Osteoblast (primary cell): ENCODE results near the gene MYH7B. TPM values are rescaled to one million over a fixed set of nuclear protein-coding genes. Genes with fewer than 3 reads are reported as not detected.

ENCODE experiments used
- DNase-seq: peaks from one replicate; pipeline ENCODE4 v3.0.0; 2011; ENCODE audit warnings: low spot score, mixed read lengths; ENCODE audit not compliant: insufficient read length; ENCODE audit errors: missing footprints
- H2AFZ ChIP-seq: 2 replicates; pipeline ENCODE4 v1.6.0; 2011; ENCODE audit warnings: mild to moderate bottlenecking, low read length
- H3K27ac ChIP-seq: 2 replicates; pipeline ENCODE4 v1.5.1; 2011; ENCODE audit warnings: mild to moderate bottlenecking, low read depth, low read length, moderate library complexity
- H3K27me3 ChIP-seq: 2 replicates; pipeline ENCODE4 v1.6.0; 2012; ENCODE audit warnings: mild to moderate bottlenecking, control low read depth, inconsistent platforms, low read length, moderate library complexity; ENCODE audit not compliant: insufficient read depth
- H3K36me3 ChIP-seq: 2 replicates; pipeline ENCODE4 v1.5.1; 2011; ENCODE audit warnings: mild to moderate bottlenecking, low read length, control low read depth, moderate library complexity; ENCODE audit not compliant: insufficient read depth
- H3K4me1 ChIP-seq: 2 replicates; pipeline ENCODE4 v1.5.1; 2011; ENCODE audit warnings: mild to moderate bottlenecking, low read length, control low read depth, moderate library complexity; ENCODE audit not compliant: insufficient read depth
- H3K4me2 ChIP-seq: 2 replicates; pipeline ENCODE4 v1.6.0; 2011; ENCODE audit warnings: mild to moderate bottlenecking, low read length; ENCODE audit not compliant: insufficient read depth
- H3K4me3 ChIP-seq: fragments of 200-600 bp; sonication (generic); 3 replicates; pipeline ENCODE4 v1.5.1; 2012; ENCODE audit warnings: mild to moderate bottlenecking, low read length, inconsistent platforms; ENCODE audit not compliant: insufficient read depth
- H3K79me2 ChIP-seq: 2 replicates; pipeline ENCODE4 v1.6.0; 2012; ENCODE audit warnings: mild to moderate bottlenecking, low read length, control low read depth, inconsistent platforms; ENCODE audit not compliant: insufficient read depth
- H3K9me3 ChIP-seq: 2 replicates; pipeline ENCODE4 v1.5.1; 2011; ENCODE audit warnings: low read depth, low read length, control low read depth
- H4K20me1 ChIP-seq: 2 replicates; pipeline ENCODE4 v1.6.0; 2012; ENCODE audit warnings: mild to moderate bottlenecking, low read length, control low read depth; ENCODE audit not compliant: insufficient read depth
- total RNA-seq: library from RNA; depleted of rRNA; stranded (reverse); fragments of >200 nt; gene quantifications from 2 replicates; pipeline ENCODE4 v1.2.3, GENCODE V29; 2012
- TF ChIP-seq, protein P1 (sequence below): IDR thresholded peaks from 2 replicates; pipeline ENCODE4 v1.5.1; 2011; ENCODE audit warnings: mild to moderate bottlenecking, low read depth, low read length, moderate library complexity; ENCODE audit errors: extremely low read depth

Gene MYH7B
- total RNA-seq, 1 donor = 0.36 TPM

DNA sequence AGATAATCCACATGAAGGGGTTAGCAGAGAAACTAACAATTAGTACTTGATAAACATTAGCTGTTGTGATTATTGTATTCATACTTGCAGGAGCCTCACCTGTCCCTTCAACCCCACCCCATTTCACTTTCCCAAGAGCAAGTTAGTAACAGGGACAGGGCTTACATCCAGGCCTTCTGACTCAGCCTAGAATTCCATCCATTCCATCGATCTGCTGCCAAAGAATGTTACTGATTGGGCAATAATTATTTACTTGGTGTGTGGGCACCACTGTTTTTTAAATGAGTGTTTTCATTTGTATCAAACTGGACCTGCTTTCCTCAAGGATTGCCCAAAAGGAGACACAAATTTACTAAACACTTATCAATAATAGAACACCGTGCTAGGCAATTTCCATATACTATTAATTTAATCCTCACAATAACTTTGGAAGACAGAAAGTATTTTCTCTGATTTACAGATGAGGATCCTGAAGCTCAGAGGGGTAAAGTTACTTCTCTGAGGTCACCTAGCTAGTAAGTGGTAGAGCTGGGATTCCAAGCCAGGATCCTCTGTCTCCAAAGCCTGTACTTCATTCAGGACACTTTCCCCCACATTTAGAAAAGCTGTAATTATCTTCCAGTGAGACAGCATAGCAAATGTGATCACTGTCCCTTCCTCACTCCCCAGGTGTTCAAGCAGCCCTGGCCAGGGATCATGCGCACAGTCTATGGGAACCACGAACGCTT, 32.9 kb upstream of the MYH7B start:
- Histone ChIP-seq H3K27ac (no peak overlapping the region), H3K9me3 (no peaks in the 10 kb centered on the region), H3K79me2 (no peaks in the 10 kb centered on the region), H3K36me3 (peaks cover 39% of the 10 kb centered on the region), H3K27me3 (no peaks in the 10 kb centered on the region), H3K4me3 (no peak overlapping the region), H3K4me2 (no peak overlapping the region), H3K4me1 (peaks cover 27% of the 10 kb centered on the region), H4K20me1 (peaks cover 6% of the 10 kb centered on the region), H2AFZ (no peak overlapping the region)
- TF ChIP-seq, protein P1, sequence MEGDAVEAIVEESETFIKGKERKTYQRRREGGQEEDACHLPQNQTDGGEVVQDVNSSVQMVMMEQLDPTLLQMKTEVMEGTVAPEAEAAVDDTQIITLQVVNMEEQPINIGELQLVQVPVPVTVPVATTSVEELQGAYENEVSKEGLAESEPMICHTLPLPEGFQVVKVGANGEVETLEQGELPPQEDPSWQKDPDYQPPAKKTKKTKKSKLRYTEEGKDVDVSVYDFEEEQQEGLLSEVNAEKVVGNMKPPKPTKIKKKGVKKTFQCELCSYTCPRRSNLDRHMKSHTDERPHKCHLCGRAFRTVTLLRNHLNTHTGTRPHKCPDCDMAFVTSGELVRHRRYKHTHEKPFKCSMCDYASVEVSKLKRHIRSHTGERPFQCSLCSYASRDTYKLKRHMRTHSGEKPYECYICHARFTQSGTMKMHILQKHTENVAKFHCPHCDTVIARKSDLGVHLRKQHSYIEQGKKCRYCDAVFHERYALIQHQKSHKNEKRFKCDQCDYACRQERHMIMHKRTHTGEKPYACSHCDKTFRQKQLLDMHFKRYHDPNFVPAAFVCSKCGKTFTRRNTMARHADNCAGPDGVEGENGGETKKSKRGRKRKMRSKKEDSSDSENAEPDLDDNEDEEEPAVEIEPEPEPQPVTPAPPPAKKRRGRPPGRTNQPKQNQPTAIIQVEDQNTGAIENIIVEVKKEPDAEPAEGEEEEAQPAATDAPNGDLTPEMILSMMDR = no peak
- no peak for DNase-seq

- no peaks in the 10 kb centered on the region for H3K9me3 ChIP-seq
- TF ChIP-seq, protein P1 = no peak
- no peak for DNase-seq
Measured at GRCh38 chr20:34923414-34923813, 32.3 kb upstream of the MYH7B start.

GRCh38 chr20:34925341-34925740, 30.3 kb upstream of the MYH7B start:
- no peak overlapping the region for H3K27ac ChIP-seq
- no peak overlapping the region for H2AFZ ChIP-seq
- peaks cover 6% of the 10 kb centered on the region for H4K20me1 ChIP-seq
- H3K4me3 ChIP-seq = no peak overlapping the region
- H3K4me1 ChIP-seq = peaks cover 20% of the 10 kb centered on the region
- no peaks in the 10 kb centered on the region for H3K27me3 ChIP-seq
- no peaks in the 10 kb centered on the region for H3K9me3 ChIP-seq
- H3K36me3 ChIP-seq = peaks cover 59% of the 10 kb centered on the region
- no peaks in the 10 kb centered on the region for H3K79me2 ChIP-seq
- no peak for DNase-seq
- TF ChIP-seq, protein P1 = no peak
- no peak overlapping the region for H3K4me2 ChIP-seq

More at GRCh38 chr20:34923414-34923813, 32.3 kb upstream of the MYH7B start:
- H3K4me2 ChIP-seq = no peak overlapping the region
- peaks cover 27% of the 10 kb centered on the region for H3K4me1 ChIP-seq
- H3K27me3 ChIP-seq = no peaks in the 10 kb centered on the region
- H4K20me1 ChIP-seq = peaks cover 6% of the 10 kb centered on the region
- H3K27ac ChIP-seq = no peak overlapping the region
- H3K36me3 ChIP-seq = peaks cover 45% of the 10 kb centered on the region
- no peak overlapping the region for H3K4me3 ChIP-seq
- no peaks in the 10 kb centered on the region for H3K79me2 ChIP-seq
- H2AFZ ChIP-seq = no peak overlapping the region

GRCh38 chr20:34925981-34926380, 29.7 kb upstream of the MYH7B start:
- Histone ChIP-seq H3K4me1 (peaks cover 20% of the 10 kb centered on the region), H4K20me1 (peaks cover 6% of the 10 kb centered on the region), H3K27me3 (no peaks in the 10 kb centered on the region), H3K9me3 (no peaks in the 10 kb centered on the region), H3K36me3 (peaks cover 65% of the 10 kb centered on the region), H3K79me2 (no peaks in the 10 kb centered on the region), H3K4me2 (no peak overlapping the region), H2AFZ (no peak overlapping the region), H3K4me3 (no peak overlapping the region), H3K27ac (no peak overlapping the region)
- no peak for DNase-seq
- TF ChIP-seq, protein P1 = no peak
